Thoracic aorta (tissue), 2 donors: ENCODE data around the gene SF1. TPM values are rescaled to one million over a fixed set of nuclear protein-coding genes. Genes with fewer than 3 reads are reported as not detected.

Experiments used
- ATAC-seq: fragments of 150-250 bp; one replicate; pipeline ENCODE4 v1.8.0; 2017; ENCODE audit warnings: low read depth; ENCODE audit not compliant: insufficient number of reproducible peaks, low FRiP score
- DNase-seq: peaks from one replicate; pipeline ENCODE4 v3.0.0-alpha.2; 2020; ENCODE audit warnings: low spot score
- H3K27ac ChIP-seq, 2 donors: fragments of 200-600 bp; sonication (generic); 1 replicate in 1 of 2; 2 replicates in 1 of 2; pipeline ENCODE4 v1.5.1; 2016; ENCODE audit warnings: mild to moderate bottlenecking in 2 of 2, moderate library complexity in 2 of 2
- H3K27me3 ChIP-seq: fragments of 200-600 bp; sonication (generic); replicated peaks from 2 replicates; pipeline ENCODE4 v1.6.0; 2016; ENCODE audit warnings: mild to moderate bottlenecking; ENCODE audit not compliant: insufficient read depth
- H3K36me3 ChIP-seq: fragments of 200-600 bp; sonication (generic); one replicate; pipeline ENCODE4 v1.5.1; 2016
- H3K4me1 ChIP-seq, 2 donors: fragments of 200-600 bp; sonication (generic); 1 replicate in 1 of 2; 2 replicates in 1 of 2; pipeline versions ENCODE4 v1.5.1 to v1.6.0; 2016; ENCODE audit warnings: low read depth in 2 of 2, mild to moderate bottlenecking in 1 of 2; ENCODE audit not compliant: control insufficient read depth in 1 of 2
- H3K4me3 ChIP-seq: fragments of 200-600 bp; sonication (generic); 2 replicates; pipeline ENCODE4 v1.5.1; 2016; ENCODE audit warnings: mild to moderate bottlenecking
- H3K9me3 ChIP-seq: fragments of 200-600 bp; sonication (generic); 2 replicates; pipeline ENCODE4 v1.5.1; 2016
- CTCF ChIP-seq: fragments of 200-600 bp; sonication (generic); IDR thresholded peaks from one replicate; pipeline ENCODE4 v1.5.1; 2019; ENCODE audit warnings: antibody characterized with exemption
- total RNA-seq, 2 donors: library from RNA; depleted of rRNA; stranded (reverse); fragments of >200 nt; gene quantifications; one replicate each; pipeline versions ENCODE4 v1.1.0 to v1.2.3, GENCODE V29; 2016

SF1 gene
- total RNA-seq, 2 donors from 2014 or later: 250 to 512 TPM

- Histone ChIP-seq H3K27me3 (no peaks in the 10 kb centered on the region), H3K27ac (no peak overlapping the region), H3K4me1 (peaks cover 0 to 7% of the 10 kb centered on the region in 2 donors), H3K36me3 (peaks cover 7% of the 10 kb centered on the region), H3K9me3 (no peaks in the 10 kb centered on the region), H3K4me3 (no peak overlapping the region)
- DNase-seq (no peak), ATAC-seq (no peak)
- TF ChIP-seq CTCF: no peak
Measured at GRCh38 chr11:64724863-64725532, 53.3 kb downstream of the SF1 start.

GRCh38 chr11:64723907-64724862 lies 54.2 kb downstream of the SF1 start:
- Histone ChIP-seq H3K4me1 (peaks cover 0 to 7% of the 10 kb centered on the region in 2 donors), H3K36me3 (peaks cover 7% of the 10 kb centered on the region), H3K4me3 (peak overlapping the region; percentile 99), H3K9me3 (no peaks in the 10 kb centered on the region), H3K27ac (no peak overlapping the region), H3K27me3 (no peaks in the 10 kb centered on the region)
- ATAC-seq: no peak
- DNase-seq: no peak
- no peak for TF ChIP-seq CTCF

- Histone ChIP-seq H3K27me3 (no peaks in the 10 kb centered on the region), H3K36me3 (peaks cover 4% of the 10 kb centered on the region), H3K4me3 (peak within 1 kb of the TSS; percentile 99), H3K4me1 (peaks cover 0 to 7% of the 10 kb centered on the region in 2 donors), H3K9me3 (no peaks in the 10 kb centered on the region), H3K27ac (peak within 1 kb of the TSS; percentile 38 to 66)
- DNase-seq (peak; percentile 35), ATAC-seq (peak; percentile 83)
- peak; percentile 97 for TF ChIP-seq CTCF
Measured at GRCh38 chr11:64723117-64723906, 55.0 kb downstream of the SF1 start, which contains the start of gene NRXN2. Gene NRXN2 (minus strand): TSS chr11:64723197. CDS start chr11:64713699, 9,498 bp downstream.

- TF ChIP-seq CTCF: no peak
- H3K4me3 ChIP-seq: no peak overlapping the region
- H3K9me3 ChIP-seq: no peaks in the 10 kb centered on the region
- ATAC-seq (no peak), DNase-seq (no peak)
- H3K27ac ChIP-seq: no peak overlapping the region
- peaks cover 4% of the 10 kb centered on the region for H3K36me3 ChIP-seq
- peaks cover 0 to 7% of the 10 kb centered on the region in 2 donors for H3K4me1 ChIP-seq
- no peaks in the 10 kb centered on the region for H3K27me3 ChIP-seq
Measured at GRCh38 chr11:64722141-64723065, 55.9 kb downstream of the SF1 start.
